GM12891 (cell line): Measurements from ENCODE around the gene CYP27B1.

ENCODE experiments used
- DNase-seq: peaks from one replicate; pipeline ENCODE4 v3.0.0; 2011; ENCODE audit warnings: low spot score; ENCODE audit not compliant: insufficient read length
- FAIRE-seq: peaks from 2 replicates; lab custom pipeline; 2011; peaks lifted over from hg19 to GRCh38; lab: Jason Lieb, UNC
- PAX5 ChIP-seq: IDR thresholded peaks from 2 replicates; pipeline ENCODE4 v1.6.1; 2011; ENCODE audit warnings: low read length, moderate library complexity, mild to moderate bottlenecking; ENCODE audit not compliant: insufficient read depth, severe bottlenecking
- POLR2A ChIP-seq: IDR thresholded peaks from 2 replicates; pipeline ENCODE4 v1.6.1; 2011; ENCODE audit warnings: low read depth, low read length, control low read depth
- POLR2AphosphoS5 ChIP-seq: IDR thresholded peaks from 2 replicates; pipeline ENCODE4 v1.6.1; 2011; ENCODE audit warnings: low read depth, low read length, control low read depth
- POU2F2 ChIP-seq: IDR thresholded peaks from 2 replicates; pipeline ENCODE4 v1.6.1; 2011; ENCODE audit warnings: low read depth, mild to moderate bottlenecking, control low read depth, low read length, moderate library complexity
- SPI1 ChIP-seq: IDR thresholded peaks from 2 replicates; pipeline ENCODE4 v1.6.1; 2011; ENCODE audit warnings: low read depth, low read length, control low read depth
- TAF1 ChIP-seq: IDR thresholded peaks from 2 replicates; pipeline ENCODE4 v1.6.1; 2011; ENCODE audit warnings: low read depth, low read length, control low read depth

Gene CYP27B1

DNA sequence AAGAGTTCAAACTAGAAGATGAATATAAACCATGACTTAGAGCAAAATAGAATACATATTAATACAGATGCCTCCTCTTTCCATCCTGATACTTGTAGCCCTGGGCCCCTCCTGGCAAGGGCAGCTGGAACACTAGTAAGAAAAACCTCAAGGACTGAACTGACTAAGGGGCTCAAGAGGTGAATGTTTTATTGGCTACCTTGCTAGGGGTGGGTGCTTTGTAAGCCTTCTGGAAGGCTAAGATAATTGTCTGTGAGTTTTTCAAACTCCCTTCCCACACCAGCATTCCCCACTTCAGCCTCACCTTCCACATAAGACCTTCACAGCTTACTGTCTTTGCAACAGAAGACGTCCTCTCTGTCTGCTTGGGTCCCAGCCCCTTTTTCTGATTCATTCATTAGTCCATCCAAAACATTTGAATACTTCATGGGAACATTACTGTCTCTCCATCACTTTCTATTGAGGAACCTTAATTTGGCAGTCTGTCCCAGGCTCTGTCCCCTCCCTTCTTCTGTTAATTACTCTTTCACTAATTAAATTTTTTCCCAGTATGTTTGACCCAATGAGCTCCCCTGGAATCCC is 13.0 kb downstream of the CYP27B1 start:
- DNase-seq (no peak), FAIRE-seq (no peak)
- no peak for TF ChIP-seq SPI1
- TF ChIP-seq TAF1, result no peak
- no peak for TF ChIP-seq POU2F2
- TF ChIP-seq POLR2A, result no peak
- no peak for TF ChIP-seq POLR2AphosphoS5
- no peak for TF ChIP-seq PAX5

DNA sequence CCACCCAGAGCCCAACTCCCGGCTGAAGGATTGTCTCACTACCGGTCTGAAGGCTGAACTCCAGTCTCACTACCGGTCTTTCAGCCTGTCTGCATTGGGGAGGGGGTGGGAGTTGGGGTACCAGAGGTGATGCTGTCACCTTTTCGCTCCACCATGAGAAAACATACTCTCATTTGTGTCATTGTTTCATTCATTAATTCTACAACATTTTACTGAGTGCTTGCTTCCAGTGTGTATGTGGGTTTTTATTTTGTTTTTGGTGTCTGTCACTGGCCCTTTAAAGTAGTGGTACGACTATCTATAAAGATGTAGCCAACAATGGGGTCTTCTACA is 14.2 kb downstream of the CYP27B1 start:
- FAIRE-seq (no peak), DNase-seq (no peak)
- no peak for TF ChIP-seq PAX5
- no peak for TF ChIP-seq TAF1
- no peak for TF ChIP-seq SPI1
- no peak for TF ChIP-seq POLR2A
- TF ChIP-seq POU2F2, result no peak
- TF ChIP-seq POLR2AphosphoS5, result no peak

DNA sequence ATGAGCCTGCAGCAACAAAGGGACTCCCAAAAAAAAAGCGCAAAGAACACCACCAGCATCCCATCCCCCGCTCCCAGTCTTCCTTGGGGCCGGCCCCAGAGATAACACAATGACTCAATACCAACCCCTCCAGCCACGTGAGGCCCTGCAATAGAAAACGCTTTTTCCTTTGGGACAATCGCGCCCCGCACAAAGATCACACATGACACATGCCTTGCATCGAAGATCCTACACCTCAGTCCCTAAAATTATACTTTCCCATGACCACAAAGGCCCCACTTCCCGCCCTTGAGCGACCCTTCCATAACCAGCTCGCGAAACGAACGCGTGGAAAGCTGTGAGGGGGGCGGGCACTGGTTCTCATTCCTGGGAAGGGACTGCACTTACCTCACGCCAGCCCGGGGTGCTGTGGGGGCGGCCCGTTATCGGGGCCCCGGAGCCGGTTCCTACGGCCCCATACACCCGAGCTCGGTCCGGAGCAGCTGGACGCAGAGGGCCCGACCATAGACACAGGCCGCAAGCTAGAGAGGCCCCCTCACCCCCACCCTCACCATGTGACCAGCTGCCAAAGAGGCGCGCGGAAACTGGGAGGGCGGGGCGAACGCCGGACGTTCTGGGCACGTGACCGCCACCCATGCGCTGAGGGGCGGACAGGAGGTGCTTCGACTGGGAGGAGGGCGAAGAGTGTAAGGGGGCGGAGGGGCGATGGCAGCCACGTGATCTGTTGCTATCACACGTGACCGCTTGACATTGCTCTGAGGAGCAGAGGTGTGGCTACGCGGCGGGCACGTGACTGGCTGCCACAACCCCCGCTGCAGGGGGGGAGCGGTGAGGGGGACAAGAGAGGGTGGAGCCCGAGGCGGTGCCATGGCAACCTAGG is 14.8 kb downstream of the CYP27B1 start, which contains the start of gene CDK4:
Gene CDK4 (minus strand): TSS at position 523 of the 880 bp plus-strand sequence. CDS start 593 bp downstream, outside the sequence.
- FAIRE-seq, result peak; percentile 99

DNA sequence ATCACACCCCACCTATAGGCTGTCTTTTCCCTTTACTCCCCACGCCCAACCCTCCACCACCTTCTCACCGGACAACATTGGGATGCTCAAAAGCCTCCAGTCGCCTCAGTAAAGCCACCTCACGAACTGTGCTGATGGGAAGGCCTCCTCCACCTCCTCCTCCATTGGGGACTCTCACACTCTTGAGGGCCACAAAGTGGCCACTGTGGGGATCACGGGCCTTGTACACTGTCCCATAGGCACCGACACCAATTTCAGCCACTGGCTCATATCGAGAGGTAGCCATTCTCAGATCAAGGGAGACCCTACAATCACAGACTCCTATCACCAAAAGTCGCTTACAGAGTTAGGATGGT is 15.5 kb downstream of the CYP27B1 start:
- DNase-seq (no peak), FAIRE-seq (no peak)
- TF ChIP-seq TAF1, result no peak
- TF ChIP-seq POLR2AphosphoS5, result no peak
- TF ChIP-seq POLR2A, result no peak
- no peak for TF ChIP-seq POU2F2
- TF ChIP-seq PAX5, result no peak
- no peak for TF ChIP-seq SPI1

More for the DNA sequence above, 14.8 kb downstream of the CYP27B1 start, which contains the start of gene CDK4:
- TF ChIP-seq POLR2AphosphoS5, result peak; percentile 72
- TF ChIP-seq POU2F2, result no peak
- TF ChIP-seq POLR2A, result peak; percentile 53; the same call in 1 of the 2 replicates
- peak; percentile 69; the same call in 1 of the 2 replicates for TF ChIP-seq TAF1
- peak; percentile 91 for DNase-seq

DNA sequence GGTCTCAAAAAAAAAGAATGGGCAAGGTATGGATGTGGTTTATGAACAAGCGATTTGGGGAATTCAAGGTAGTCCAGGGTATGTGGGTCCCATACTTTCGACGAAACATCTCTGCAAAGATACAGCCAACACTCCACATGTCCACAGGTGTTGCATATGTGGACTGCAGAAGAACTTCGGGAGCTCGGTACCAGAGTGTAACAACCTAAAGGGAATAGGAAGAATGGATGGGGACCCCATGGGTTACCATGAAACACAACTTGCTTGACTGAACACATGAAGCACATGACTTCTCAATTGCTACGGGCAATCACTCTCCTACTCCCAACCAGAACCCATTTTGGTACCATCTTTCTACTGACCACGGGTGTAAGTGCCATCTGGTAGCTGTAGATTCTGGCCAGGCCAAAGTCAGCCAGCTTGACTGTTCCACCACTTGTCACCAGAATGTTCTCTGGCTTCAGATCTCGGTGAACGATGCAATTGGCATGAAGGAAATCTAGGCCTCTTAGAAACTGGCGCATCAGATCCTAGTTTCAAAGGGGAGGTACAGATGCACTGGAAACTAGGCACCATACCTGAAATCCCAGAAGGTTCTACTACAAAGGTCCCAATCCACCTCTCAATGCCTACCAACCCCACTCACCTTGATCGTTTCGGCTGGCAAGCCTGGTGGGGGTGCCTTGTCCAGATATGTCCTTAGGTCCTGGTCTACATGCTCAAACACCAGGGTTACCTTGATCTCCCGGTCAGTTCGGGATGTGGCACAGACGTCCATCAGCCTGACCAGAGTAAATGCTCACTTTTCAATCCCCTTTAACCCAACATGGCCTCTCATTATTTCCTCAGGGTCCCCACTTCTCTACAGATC is 16.1 kb downstream of the CYP27B1 start:
- TF ChIP-seq POLR2AphosphoS5, result no peak; the same call in 1 of the 2 replicates
- TF ChIP-seq PAX5, result no peak
- TF ChIP-seq SPI1, result no peak
- TF ChIP-seq TAF1, result no peak
- no peak for TF ChIP-seq POU2F2
- TF ChIP-seq POLR2A, result no peak
- FAIRE-seq (peak; percentile 40), DNase-seq (no peak)

DNA sequence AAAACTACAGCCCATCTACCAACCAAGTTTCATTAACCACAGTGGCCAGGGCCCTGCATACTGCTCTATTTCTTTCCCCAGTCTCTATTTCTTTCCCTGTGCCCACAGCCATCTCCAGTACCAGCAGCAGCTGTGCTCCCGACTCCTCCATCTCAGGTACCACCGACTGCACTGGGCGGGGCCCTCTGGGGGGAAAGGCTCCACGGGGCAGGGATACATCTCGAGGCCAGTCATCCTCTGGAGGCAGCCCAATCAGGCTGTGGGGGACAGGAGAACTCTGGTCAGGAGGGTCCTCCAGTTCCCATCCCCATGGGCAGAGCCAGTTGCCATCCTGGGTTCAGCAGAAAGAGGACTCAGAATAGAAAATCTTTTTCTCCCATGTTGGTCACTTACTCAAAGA is 17.8 kb downstream of the CYP27B1 start:
- no peak for TF ChIP-seq POLR2AphosphoS5
- no peak for TF ChIP-seq TAF1
- no peak for TF ChIP-seq POLR2A
- TF ChIP-seq SPI1, result no peak
- TF ChIP-seq PAX5, result no peak
- no peak for TF ChIP-seq POU2F2
- FAIRE-seq, result no peak

DNA sequence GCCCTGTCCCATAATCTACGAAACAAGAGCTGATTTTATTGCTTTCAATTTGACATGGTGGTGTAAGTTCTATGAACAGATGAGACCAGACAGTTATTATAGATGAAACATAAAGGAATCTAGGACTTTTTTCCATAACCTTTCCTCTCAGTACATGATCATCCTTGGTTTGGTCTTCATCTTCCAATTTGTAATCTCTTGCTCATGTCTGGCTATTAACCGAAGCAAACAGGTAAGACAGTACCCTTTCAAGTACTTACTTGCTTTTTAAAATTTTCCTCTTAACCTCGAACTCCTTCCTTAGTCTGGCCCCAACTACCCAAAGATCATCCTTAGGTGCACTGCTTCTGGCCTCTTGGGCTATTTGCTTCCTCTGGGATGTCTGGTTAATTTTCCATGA is 20.9 kb downstream of the CYP27B1 start:
- FAIRE-seq (no peak), DNase-seq (no peak)
- no peak for TF ChIP-seq PAX5
- TF ChIP-seq POLR2AphosphoS5, result no peak
- no peak for TF ChIP-seq POU2F2
- TF ChIP-seq SPI1, result no peak
- no peak for TF ChIP-seq POLR2A
- TF ChIP-seq TAF1, result no peak

More for the DNA sequence above, 17.8 kb downstream of the CYP27B1 start:
- no peak for DNase-seq

DNA sequence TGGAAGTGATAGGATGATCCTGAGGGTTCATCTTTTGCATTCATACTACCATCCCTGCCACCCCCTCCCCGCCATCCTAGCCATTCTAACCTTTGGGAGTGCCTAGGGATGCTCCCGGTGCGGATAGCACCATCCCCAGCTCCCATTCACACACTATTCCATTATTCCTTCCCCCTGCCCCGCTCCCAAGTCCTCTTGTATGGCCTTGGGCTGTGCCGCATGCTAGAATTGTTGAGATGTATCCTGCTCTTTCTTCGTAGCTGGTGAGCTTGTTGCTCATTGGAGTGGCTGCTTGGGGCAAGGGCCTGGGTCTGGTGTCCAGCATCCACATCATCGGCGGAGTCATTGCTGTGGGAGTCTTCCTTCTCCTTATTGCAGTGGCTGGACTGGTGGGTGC is 21.4 kb downstream of the CYP27B1 start:
- TF ChIP-seq POLR2A (peak; percentile 73; the same call in 1 of the 2 replicates), POLR2AphosphoS5 (peak; percentile 18; the same call in 1 of the 2 replicates), TAF1 (no peak), POU2F2 (no peak; the same call in 1 of the 2 replicates), PAX5 (no peak)
- DNase-seq (no peak), FAIRE-seq (no peak)

DNA sequence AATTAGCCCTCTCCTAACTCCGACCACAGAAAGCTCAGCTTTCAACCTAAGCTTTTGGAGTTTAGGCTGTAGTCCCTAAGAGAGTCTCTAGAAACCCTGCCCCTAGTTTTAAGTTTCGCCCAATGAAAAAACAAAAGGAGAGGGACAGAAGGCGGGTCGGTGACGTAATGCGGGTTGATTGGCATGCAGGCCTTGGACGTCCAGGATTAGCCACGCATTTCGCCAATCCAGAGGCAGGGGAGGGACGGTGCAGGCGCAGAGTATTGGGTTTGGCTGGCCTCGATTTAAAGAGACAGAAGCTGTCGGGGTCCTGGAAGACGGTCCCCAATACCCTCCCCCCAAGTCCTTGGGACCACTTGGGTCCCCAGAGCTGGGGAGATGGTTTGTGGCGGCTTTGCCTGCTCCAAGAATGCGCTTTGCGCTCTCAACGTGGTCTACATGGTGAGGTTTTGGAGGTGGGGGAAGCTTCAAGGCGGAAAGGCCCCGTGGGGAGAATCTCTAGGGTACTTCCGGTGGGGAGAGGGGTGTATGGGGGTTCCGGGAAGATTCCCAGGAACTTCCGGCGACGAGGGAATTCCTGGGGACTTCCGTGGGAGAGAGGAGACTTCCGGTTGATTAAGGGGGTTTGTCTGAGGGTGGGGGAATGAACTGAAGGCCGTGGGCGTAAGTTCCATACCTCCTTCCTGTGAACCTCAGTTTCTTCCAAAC is 21.9 kb downstream of the CYP27B1 start, which contains the start of gene TSPAN31:
Gene TSPAN31 (plus strand): TSS at position 263 of the 708 bp plus-strand sequence. CDS start 116 bp downstream, at position 379.
- DNase-seq, result peak; percentile 80
- FAIRE-seq, result peak; percentile 93
- TF ChIP-seq PAX5, result no peak
- TF ChIP-seq TAF1, result peak; percentile 46; the same call in 1 of the 2 replicates
- no peak for TF ChIP-seq SPI1
- peak; percentile 63 for TF ChIP-seq POU2F2
- peak; percentile 73; the same call in 1 of the 2 replicates for TF ChIP-seq POLR2AphosphoS5
- peak; percentile 3 for TF ChIP-seq POLR2A
